ENCODE measurements around the gene GLIS1.

The GLIS1 gene

GRCh38 chr1:53735681-53736080, 3.3 kb downstream of the GLIS1 start:
- DNase-seq (ENCODE audit: low read depth), result no peak

DNA sequence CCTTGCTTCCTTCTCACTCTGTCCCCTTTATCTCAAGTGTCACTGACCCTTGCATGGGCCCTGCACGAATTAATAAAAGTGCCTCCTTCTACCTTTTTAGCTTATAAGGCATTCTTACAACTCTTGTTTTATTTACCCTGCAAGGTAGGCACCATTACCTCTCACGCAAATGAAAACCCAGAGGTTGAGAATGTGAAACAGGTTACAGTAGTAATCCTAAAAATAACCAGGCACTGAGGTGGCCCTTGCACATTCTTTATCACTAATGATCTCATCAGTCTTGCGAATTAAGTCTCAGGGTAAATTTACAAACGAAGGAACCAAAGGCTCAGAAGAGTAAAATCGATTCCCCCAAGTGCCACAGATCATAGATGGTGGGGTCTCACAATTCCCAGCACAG, 3.7 kb downstream of the GLIS1 start:
- DNase-seq (ENCODE audit: low read depth), result no peak

DNA sequence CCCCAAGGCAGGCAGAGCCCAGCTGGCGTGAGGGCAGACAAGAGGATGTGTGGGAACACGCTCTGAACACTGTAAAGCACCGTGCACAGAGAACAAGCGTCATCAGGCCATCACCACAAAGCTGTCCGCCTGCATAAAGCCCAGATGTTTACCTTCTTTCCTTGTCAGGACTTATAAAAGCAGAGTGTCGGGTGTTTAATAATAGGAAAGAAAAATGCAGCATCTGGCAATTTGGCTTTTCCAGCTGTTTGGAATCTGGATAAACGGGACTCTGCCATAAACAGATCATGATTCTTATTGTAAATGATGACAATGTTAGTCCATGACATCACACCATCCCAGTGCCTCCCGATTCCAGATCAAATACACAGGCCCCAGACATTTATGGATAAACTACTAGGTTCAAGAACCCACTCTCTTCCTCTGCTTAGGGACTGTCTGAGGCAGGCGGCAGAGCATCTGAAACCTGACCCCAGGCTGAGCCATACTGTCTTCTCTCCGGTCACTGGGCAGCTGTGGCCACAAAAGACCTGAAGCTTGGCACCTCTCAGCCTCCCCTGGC, 4.2 kb downstream of the GLIS1 start:
- DNase-seq (ENCODE audit: low read depth), result no peak

- DNase-seq (ENCODE audit: low read depth), result no peak
These were observed 4.9 kb downstream of the GLIS1 start for GRCh38 chr1:53733975-53734649.

DNA sequence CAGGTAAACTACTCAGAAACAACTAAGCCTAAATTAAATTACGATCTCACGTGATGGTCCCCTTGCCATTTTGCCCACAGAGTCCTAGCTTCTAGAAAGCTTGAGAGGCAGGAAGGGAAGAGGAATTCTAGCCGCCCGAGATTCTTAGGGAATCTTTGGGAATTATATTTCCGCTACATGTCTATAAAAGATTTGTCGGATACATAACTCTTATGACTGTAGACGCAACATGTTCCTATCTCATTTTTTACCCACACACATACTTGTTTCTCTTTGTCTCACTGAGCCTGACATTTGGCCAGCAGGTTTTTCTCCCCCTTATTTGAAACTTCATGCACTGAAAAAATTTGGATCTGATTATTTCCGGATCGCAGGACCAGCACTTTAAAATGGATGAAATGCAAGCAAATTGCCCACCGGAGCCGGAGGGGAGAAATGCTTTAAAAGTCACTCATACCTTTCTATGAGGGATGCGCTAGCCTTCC, 5.5 kb downstream of the GLIS1 start:
- DNase-seq (ENCODE audit: low read depth), result no peak

DNA sequence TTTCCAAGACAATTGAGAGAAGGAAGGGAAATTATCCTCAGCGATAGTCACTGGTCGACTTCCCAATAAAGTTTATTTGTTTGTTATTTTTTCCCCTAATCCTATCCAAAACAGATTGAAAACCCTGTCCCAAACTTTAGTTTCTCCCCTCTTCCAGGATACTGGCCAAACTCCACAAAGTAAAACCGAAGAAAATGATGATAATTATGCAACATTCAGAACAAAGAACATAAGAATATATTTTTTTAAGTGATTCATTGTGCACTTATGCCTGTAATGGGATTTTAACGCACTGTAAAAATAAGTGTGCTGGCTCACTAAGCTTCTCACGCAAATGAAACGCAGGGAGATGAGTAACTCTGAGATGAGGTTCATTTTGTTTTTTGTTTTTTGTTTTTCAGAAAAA, 6.0 kb downstream of the GLIS1 start:
- peak; percentile 83 for DNase-seq (ENCODE audit: low read depth)

DNA sequence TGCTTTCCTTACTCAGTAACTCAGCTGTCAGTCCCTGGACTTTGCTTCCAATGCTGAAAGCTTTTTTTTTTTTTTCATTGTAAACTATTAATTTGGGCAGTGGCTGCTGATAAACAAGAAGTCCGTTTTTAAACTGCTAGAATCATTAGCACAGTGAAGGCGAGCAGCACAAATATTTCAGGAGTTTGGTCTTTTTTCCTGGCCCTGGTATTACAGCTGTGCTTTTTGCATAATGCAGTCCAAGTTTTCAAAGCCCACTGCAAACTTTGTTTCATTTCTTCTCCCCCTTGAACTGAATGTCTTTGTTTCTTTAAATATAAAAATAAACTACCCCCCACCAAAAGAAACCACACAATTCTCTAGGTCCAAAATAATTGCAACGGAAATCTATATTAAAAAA, 6.6 kb downstream of the GLIS1 start:
- DNase-seq (ENCODE audit: low read depth), result no peak

GRCh38 chr1:53731779-53732305, 7.1 kb downstream of the GLIS1 start:
- no peak for DNase-seq (ENCODE audit: low read depth)

- DNase-seq (ENCODE audit: low read depth), result no peak
These were observed 7.8 kb downstream of the GLIS1 start for GRCh38 chr1:53731043-53731600.

DNA sequence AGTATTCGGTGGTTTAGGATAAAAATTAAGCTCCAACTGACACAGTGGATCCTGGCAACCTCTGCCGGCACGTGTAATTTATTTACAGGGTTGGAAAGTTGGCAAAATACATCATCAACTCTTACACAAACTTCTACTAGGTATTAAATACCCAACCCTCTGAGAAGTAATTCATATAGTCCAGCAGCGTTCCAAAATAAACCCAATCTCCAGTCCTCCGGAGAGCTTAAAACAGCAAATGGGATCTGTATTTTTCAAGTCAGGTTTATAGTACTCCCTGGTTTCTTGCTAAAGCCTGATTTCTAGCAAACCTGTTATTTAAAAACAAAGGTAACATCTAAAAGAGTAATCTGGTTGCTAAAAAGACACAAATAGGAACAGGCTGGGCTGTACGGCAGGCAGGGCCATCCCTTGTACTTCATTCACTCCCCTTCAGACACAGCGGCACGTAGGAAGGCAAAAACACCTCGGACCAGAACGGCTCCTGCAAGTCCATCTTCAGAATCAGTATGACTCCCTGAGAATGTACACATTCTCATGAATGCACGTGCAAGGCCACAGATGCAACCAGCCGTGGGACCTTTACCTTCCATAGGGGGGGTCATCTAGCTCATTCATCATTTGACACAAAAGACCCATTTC, 8.6 kb downstream of the GLIS1 start:
- DNase-seq (ENCODE audit: low read depth), result no peak

GRCh38 chr1:53729456-53730223, 9.3 kb downstream of the GLIS1 start:
- DNase-seq (ENCODE audit: low read depth), result no peak

GRCh38 chr1:53728702-53729455, 10.1 kb downstream of the GLIS1 start:
- no peak for DNase-seq (ENCODE audit: low read depth)

DNA sequence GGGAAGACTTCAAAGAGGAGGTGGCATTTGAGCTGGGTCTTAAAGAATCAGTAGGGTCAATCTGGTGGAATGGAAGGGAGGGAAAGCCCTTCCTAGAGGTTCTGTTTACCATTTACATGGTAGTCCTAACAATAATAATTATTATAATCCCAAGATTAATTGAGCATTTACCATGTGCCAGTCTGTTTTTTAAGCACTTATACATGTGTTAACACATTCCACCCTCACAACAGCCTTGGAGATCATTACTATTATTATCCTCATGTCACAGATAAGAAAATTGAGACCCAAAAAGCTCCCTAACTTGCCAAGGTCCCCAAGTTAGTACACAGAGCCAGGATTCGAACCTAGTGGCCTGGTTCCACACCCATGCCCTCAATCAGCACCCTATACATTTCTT, 10.8 kb downstream of the GLIS1 start:
- no peak for DNase-seq (ENCODE audit: low read depth)

- DNase-seq (ENCODE audit: low read depth), result no peak
These were observed 11.4 kb downstream of the GLIS1 start for GRCh38 chr1:53727461-53728092.

DNA sequence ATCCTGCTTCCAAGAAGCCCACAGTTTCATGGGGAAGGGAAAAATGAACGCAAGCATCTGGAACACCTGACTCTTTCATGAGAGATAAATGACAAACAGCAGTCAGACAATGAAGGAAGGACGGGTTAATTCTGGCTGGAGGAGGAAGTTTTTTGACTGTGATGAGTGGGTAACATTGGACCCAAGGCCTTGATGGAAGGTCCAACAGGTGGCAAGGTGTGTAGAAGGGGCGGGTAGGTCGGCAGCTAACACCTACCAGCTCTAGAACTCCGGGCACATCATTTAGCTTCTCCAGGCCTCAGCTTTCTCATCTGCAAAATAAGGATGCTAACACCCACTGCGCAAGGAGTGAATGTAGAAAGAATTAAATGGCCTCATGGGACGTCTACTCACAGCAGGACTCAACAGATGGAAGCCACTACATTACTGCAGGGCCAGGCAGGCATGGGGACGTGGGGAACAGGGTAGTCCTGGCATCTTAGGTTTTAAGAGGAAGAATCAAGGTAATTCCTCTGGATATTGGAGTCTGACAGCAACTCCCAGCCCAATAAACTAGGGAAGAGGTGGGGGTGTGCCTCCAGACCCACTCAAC, 12.9 kb downstream of the GLIS1 start:
- DNase-seq (ENCODE audit: low read depth), result no peak

DNA sequence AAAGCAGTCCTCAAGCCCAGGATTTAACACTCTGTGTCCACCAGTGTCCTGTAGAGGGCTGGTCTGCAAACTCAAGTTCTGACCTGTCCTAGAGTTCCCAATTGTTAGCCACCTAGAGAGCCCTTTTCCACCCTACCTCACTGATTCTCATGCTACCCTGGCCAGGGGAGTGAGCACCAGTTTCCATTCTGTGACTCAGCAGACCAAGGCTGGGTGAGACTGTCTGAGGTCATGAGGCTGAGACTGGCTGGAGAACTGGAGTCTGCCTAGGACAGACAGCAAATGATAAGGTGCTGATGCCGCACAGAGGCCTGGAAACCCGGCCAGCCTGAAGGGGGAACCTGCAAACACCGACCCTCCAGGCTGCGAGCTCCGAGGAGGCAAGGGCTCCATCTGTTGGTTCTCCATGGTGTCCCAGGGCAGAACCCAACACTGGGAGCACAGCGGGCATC, 13.7 kb downstream of the GLIS1 start:
- no peak for DNase-seq (ENCODE audit: low read depth)

DNA sequence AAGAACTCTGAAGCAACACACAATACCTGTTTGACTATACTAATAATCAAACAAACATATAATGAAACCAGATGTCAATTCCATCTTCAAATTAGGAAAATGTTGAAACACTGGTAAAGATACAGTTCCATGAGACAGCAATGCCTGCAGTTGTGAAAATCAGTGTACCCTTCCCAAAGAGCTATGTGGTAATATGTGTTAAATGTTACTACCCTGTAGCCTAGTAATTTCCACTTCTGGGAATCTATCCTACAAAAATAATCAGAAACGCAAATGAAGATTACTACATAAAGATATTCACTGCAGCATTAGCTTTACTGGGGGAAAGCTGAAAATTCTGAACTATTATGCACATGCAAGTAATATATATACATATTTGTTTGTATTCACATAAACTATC, 16.9 kb downstream of the GLIS1 start:
- no peak for DNase-seq (ENCODE audit: low read depth)

DNA sequence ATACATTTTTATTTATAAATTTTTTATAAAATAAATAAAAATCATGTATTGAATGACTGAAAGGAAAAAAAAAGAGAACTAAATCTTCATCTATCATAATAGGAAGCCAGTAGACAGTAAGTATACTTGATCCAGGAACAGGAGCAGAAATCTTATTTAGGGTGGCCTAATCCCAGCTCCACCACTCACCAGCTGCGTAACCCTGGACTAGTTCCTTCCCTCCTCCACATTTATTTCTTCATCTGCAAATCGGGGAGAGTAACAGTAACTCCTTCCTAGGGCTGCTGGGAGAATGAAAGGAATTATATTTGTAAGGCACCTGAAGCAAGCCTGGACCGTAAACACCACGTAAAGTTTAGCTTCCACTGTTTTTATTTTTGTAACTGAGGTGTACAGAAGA, 17.9 kb downstream of the GLIS1 start:
- DNase-seq (ENCODE audit: low read depth), result no peak

GRCh38 chr1:53719469-53719868, 19.5 kb downstream of the GLIS1 start:
- DNase-seq (ENCODE audit: low read depth), result no peak

DNA sequence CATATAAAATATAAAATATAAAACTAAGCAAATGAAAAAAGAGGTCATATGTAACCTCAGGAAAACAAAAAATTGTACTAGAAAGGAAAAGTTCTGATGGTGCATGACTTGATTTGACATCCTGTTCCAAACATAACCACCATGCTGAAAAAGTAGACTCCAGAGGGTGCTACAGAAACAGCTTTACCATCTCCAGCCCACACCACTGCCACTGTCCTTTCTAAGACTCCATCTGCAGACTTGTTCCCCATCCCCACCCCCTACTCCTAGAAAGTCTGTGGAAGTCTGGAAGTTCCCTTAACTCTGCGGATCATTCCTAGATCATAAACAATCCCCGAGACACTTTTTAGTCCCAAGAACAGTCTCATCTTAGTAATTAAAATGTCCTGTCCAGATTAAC, 20.5 kb downstream of the GLIS1 start:
- DNase-seq (ENCODE audit: low read depth), result no peak

Data from non-pigmented ciliary epithelial cell (primary cell).